GM18505 (cell line): Measurements from ENCODE around the gene GSK3B.

ENCODE experiments used
- ATAC-seq: cut with Tn5 transposase; IDR thresholded peaks from one replicate; pipeline ENCODE4 v1.9.1; 2021; ENCODE audit not compliant: unreplicated experiment
- POLR2A ChIP-seq: IDR thresholded peaks from 4 replicates; pipeline ENCODE4 v1.6.1; 2011; ENCODE audit warnings: borderline replicate concordance; ENCODE audit not compliant: insufficient read depth, insufficient read length; ENCODE audit errors: extremely low read depth

Gene GSK3B

GRCh38 chr3:119859728-119860127 is 234.5 kb downstream of the GSK3B start:
- ATAC-seq = no peak
- TF ChIP-seq POLR2A = no peak

- no peak for TF ChIP-seq POLR2A
- no peak for ATAC-seq
These were observed 235.3 kb downstream of the GSK3B start for GRCh38 chr3:119858957-119859356.

- no peak for ATAC-seq
- TF ChIP-seq POLR2A = no peak
These were observed 237.6 kb downstream of the GSK3B start for GRCh38 chr3:119856695-119857094.

- no peak for TF ChIP-seq POLR2A
- ATAC-seq = no peak
These were observed 245.1 kb downstream of the GSK3B start for GRCh38 chr3:119849126-119849525.

- no peak for TF ChIP-seq POLR2A
- no peak for ATAC-seq
These were observed 252.3 kb downstream of the GSK3B start for GRCh38 chr3:119841808-119842471.

GRCh38 chr3:119835556-119835955 is 258.7 kb downstream of the GSK3B start:
- no peak for ATAC-seq
- no peak for TF ChIP-seq POLR2A

- no peak for TF ChIP-seq POLR2A
- no peak for ATAC-seq
These were observed 259.4 kb downstream of the GSK3B start for GRCh38 chr3:119834754-119835370.

GRCh38 chr3:119831941-119832371 is 262.3 kb downstream of the GSK3B start:
- TF ChIP-seq POLR2A = no peak
- no peak for ATAC-seq

GRCh38 chr3:119831022-119831421 is 263.2 kb downstream of the GSK3B start:
- no peak for TF ChIP-seq POLR2A
- ATAC-seq = no peak

- TF ChIP-seq POLR2A = no peak
- ATAC-seq = no peak
These were observed 264.8 kb downstream of the GSK3B start for GRCh38 chr3:119829420-119829819.

GRCh38 chr3:119826711-119827608 is 267.3 kb downstream of the GSK3B start:
- TF ChIP-seq POLR2A = no peak
- no peak for ATAC-seq

- no peak for TF ChIP-seq POLR2A
- ATAC-seq = no peak
These were observed 268.4 kb downstream of the GSK3B start for GRCh38 chr3:119825820-119826219.

GRCh38 chr3:119819806-119820205 is 274.4 kb downstream of the GSK3B start:
- no peak for TF ChIP-seq POLR2A
- no peak for ATAC-seq
